ENCODE results near the gene TAOK2.

The TAOK2 gene

DNA sequence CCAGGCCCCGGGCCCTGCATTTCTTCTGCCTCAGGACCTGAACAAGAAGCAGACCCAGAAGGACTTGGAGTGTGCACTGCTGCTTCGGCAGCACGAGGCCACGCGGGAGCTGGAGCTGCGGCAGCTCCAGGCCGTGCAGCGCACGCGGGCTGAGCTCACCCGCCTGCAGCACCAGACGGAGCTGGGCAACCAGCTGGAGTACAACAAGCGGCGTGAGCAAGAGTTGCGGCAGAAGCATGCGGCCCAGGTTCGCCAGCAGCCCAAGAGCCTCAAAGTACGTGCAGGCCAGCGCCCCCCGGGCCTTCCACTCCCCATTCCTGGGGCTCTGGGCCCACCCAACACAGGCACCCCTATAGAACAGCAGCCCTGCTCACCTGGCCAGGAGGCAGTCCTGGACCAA lies 12.6 kb downstream of the TAOK2 start:
- FAIRE-seq = no peak
- no peak for DNase-seq (ENCODE audit: extremely low spot score, insufficient read length, low read depth)

DNA sequence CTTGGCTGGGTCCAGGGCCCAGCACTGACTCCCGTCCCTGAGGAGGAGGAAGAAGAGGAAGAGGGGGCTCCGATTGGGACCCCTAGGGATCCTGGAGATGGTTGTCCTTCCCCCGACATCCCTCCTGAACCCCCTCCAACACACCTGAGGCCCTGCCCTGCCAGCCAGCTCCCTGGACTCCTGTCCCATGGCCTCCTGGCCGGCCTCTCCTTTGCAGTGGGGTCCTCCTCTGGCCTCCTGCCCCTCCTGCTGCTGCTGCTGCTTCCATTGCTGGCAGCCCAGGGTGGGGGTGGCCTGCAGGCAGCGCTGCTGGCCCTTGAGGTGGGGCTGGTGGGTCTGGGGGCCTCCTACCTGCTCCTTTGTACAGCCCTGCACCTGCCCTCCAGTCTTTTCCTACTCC lies 13.3 kb downstream of the TAOK2 start:
- FAIRE-seq (no peak), DNase-seq (ENCODE audit: extremely low spot score, insufficient read length, low read depth) (no peak)

- no peak for DNase-seq (ENCODE audit: extremely low spot score, insufficient read length, low read depth)
- FAIRE-seq = no peak
These were observed 13.9 kb downstream of the TAOK2 start for GRCh38 chr16:29987371-29988085.

- FAIRE-seq = no peak
- no peak for DNase-seq (ENCODE audit: extremely low spot score, insufficient read length, low read depth)
These were observed 14.8 kb downstream of the TAOK2 start for GRCh38 chr16:29988346-29989075.

GRCh38 chr16:29989111-29989858 lies 15.6 kb downstream of the TAOK2 start:
- no peak for FAIRE-seq
- DNase-seq (ENCODE audit: extremely low spot score, insufficient read length, low read depth) = no peak

- FAIRE-seq (no peak), DNase-seq (ENCODE audit: extremely low spot score, insufficient read length, low read depth) (no peak)
These were observed 16.4 kb downstream of the TAOK2 start for GRCh38 chr16:29990034-29990433.

GRCh38 chr16:29990883-29991570 lies 17.4 kb downstream of the TAOK2 start:
- FAIRE-seq (no peak), DNase-seq (ENCODE audit: extremely low spot score, insufficient read length, low read depth) (no peak)

- no peak for FAIRE-seq
These were observed 17.9 kb downstream of the TAOK2 start for GRCh38 chr16:29991571-29991904.

GRCh38 chr16:29992344-29992967 lies 18.8 kb downstream of the TAOK2 start:
- DNase-seq (ENCODE audit: extremely low spot score, insufficient read length, low read depth) (no peak), FAIRE-seq (no peak)

More at GRCh38 chr16:29991571-29991904, 17.9 kb downstream of the TAOK2 start:
- DNase-seq (ENCODE audit: extremely low spot score, insufficient read length, low read depth) = no peak

DNA sequence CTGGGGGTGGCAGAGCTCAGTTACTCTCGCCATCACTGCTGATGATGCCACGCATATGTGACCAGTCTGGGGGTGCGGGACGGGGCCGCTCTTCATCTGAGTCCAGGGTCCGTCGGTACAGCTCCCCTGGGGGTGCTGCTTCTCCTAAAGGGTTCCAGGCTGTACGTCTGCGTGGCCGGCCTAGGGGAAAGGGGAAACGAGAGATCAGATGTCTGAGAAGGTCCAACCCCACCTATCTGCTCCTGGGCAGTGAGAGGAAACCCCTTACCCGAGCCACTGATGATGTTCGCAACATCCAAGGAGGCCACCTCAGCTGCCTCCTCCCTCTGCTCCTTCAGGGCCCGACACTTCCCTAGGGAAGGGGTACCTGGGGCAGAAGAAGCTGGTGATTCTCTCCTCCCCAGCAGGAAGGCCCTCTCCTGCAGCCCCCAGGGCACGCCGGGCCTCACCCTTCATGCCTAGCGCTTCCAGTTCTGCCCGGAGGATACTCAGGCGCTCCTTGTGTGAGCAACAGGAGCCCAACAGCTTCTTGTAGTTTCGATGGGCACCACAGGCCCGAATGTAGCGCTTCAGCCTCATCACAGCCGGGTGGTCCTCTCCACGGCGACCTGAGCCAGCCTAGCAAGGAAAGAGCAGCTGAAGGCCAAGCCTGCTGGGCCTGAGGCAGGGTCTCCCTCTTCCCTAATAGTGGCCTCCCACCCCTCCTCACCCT lies 19.7 kb downstream of the TAOK2 start:
- FAIRE-seq (no peak), DNase-seq (ENCODE audit: extremely low spot score, insufficient read length, low read depth) (no peak)

DNA sequence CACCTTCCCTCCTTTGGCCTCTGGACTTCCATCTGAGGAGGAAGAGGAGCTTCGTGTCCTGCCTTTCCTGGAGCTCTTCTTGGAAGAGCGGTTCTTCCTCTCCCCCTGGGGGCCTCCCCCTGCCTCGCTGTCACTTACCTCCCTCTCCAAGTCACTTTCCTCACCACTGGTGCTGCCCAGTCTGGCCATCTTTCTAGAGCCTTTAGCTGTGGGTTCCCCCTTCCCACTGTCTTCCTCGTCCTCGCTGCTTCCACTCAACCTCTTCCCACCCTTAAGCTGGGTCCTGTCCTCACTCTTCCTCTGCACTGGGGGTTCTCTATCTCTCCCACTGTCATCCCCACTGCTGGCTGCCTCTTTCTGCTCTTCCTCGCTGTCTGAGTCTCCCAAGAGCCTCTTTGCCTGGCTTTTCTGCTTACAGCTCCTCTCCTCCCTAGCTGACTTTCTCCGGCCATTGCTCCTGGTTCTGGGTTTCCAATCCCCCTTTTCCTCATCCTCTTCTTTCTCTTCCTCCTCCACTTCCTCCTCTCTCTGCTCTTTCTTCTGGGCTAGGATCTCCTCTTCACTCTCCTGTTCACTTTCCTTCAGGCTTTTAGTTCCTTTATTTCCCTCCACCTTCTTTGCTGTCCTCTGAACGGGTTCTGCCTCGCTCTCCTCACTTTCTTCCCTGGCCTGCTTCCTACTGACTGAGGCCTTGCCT lies 20.4 kb downstream of the TAOK2 start:
- no peak for FAIRE-seq
- DNase-seq (ENCODE audit: extremely low spot score, insufficient read length, low read depth) = no peak

GRCh38 chr16:29994600-29995323 lies 21.1 kb downstream of the TAOK2 start:
- FAIRE-seq = peak; percentile 77

DNA sequence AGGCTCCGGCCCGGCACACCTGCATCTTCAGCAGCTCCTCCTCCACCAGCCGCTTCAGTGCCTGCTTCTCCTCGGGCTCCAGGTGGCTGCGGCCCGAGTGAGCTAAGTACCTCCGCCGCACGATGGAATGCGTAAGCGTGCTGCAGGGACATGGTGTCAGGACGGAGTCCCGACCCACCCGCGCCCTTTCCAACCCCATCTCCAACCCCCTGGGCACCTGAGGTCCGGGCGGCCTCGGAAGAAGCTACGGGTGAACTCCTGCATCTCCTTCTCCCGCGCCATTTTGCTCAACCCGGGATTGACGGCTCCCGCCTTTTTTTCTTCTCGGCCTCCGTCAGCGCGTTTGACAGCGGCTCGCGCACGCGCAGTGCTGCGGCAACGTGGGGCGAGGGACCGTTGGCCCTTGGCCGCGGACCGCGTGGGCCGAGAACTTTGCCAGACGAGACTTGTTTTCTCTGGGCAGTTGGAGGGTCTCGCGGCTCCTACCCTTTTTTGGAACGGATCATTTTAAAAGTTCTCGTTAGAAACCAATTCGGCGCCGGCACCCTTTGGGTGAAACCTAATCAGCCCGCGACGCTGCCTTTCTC lies 21.7 kb downstream of the TAOK2 start, which contains the start of gene HIRIP3:
Gene HIRIP3, minus strand, starts transcription at position 294 of the 587 bp plus-strand sequence. Its CDS starts 12 bp downstream, at position 282.
- FAIRE-seq (no peak), DNase-seq (ENCODE audit: extremely low spot score, insufficient read length, low read depth) (peak; percentile 83)

More at GRCh38 chr16:29994600-29995323, 21.1 kb downstream of the TAOK2 start:
- peak; percentile 73 for DNase-seq (ENCODE audit: extremely low spot score, insufficient read length, low read depth)

DNA sequence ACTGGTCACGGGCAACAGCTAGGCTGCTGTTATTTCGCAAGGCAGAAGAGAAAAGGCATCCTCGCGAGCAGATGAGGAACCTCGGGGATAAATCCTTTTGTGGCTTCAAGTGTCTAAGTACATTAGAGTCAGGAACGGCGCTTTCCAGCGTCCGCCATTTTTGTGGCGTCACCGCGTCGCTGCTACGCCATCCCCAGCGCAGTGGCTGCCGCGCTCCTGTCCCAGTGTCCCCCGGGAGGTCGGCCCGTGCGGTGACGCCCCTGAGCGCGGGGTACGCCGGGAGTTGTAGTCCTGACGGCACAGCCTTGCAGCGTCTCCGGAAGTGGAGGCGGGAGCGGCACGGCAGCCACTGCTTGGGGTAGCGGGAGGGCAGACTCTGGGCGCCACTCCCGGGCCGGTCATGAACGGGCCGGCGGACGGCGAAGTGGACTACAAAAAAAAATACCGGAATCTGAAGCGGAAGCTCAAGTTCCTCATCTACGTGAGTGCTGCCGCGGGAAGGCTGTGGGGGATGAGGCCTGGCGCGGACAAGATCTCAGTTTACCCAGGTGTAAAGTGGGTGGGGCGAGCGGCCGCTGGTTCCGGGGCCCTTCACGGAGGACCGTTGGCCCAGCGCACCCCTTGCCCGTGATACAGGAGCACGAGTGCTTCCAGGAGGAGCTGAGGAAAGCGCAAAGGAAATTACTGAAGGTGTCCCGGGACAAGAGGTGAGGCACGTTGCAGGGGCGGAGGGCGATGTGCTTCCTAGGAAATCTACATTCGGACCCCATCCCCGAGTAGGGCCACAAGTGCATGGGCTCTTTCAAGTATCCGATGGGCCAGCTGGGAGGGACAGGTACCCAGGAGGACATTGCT lies 22.5 kb downstream of the TAOK2 start, which contains the start of gene INO80E:
Gene INO80E, plus strand, starts transcription at position 331 of the 855 bp plus-strand sequence. Its CDS starts 70 bp downstream, at position 401.
- DNase-seq (ENCODE audit: extremely low spot score, insufficient read length, low read depth) (peak; percentile 100), FAIRE-seq (peak; percentile 96)

- no peak for DNase-seq (ENCODE audit: extremely low spot score, insufficient read length, low read depth)
- no peak for FAIRE-seq
These were observed 23.1 kb downstream of the TAOK2 start for GRCh38 chr16:29996766-29997250.

- DNase-seq (ENCODE audit: extremely low spot score, insufficient read length, low read depth) (no peak), FAIRE-seq (no peak)
These were observed 25.9 kb downstream of the TAOK2 start for GRCh38 chr16:29999605-30000004.
